NT2/D1 (cell line): ENCODE results near the gene MYH6.

Experiments used
- SUZ12 ChIP-seq: IDR thresholded peaks from 2 replicates; pipeline ENCODE4 v1.6.1; 2011; ENCODE audit not compliant: insufficient read length, insufficient read depth; ENCODE audit errors: extremely low read depth
- YY1 ChIP-seq: IDR thresholded peaks from 2 replicates; pipeline ENCODE4 v1.6.1; 2011; ENCODE audit not compliant: insufficient read length, insufficient read depth
- ZNF274 ChIP-seq: IDR thresholded peaks from 2 replicates; pipeline ENCODE4 v1.6.1; 2011; ENCODE audit warnings: mild to moderate bottlenecking, low read depth, low read length

- TF ChIP-seq SUZ12 (no peak), ZNF274 (no peak), YY1 (no peak)
Observed at GRCh38 chr14:23382731-23383440, 25.2 kb downstream of the MYH6 start.
